Right renal pelvis (tissue), 4 donors: ENCODE results near the gene TGFBR3. TPM values are rescaled to one million over a fixed set of nuclear protein-coding genes. Genes with fewer than 3 reads are reported as not detected.
"Not testable (repeated sequence)": the region's sequence is repeated elsewhere in the genome, so short reads cannot be mapped to it uniquely, and the experiment has no call there.

Source experiments
- DNase-seq, 4 donors: peaks; one replicate each; pipeline ENCODE4 v3.0.0-alpha.2; 2013; ENCODE audit warnings: low read depth in 4 of 4, low spot score in 3 of 4, missing footprints in 1 of 4
- polyA plus RNA-seq, 4 donors: library from polyadenylated mRNA; unstranded; fragments of 120-200 nt; gene quantifications; one replicate each; pipeline ENCODE4 v1.2.1, GENCODE V29; 2013; ENCODE audit not compliant: insufficient read length in 4 of 4

The TGFBR3 gene
- polyA plus RNA-seq, 4 donors, result 115 to 154 (median 136) TPM

- DNase-seq, result not testable (repeated sequence)
These were observed 219.3 kb downstream of the TGFBR3 start for GRCh38 chr1:91666651-91667050.

- DNase-seq, result no peak
These were observed 224.8 kb downstream of the TGFBR3 start for GRCh38 chr1:91661121-91661520.

GRCh38 chr1:91660708-91661107 is 225.2 kb downstream of the TGFBR3 start:
- no peak for DNase-seq

GRCh38 chr1:91655912-91656449 is 230.0 kb downstream of the TGFBR3 start:
- DNase-seq, result no peak

GRCh38 chr1:91653183-91653582 is 232.8 kb downstream of the TGFBR3 start:
- DNase-seq, result no peak

GRCh38 chr1:91651661-91652071 is 234.3 kb downstream of the TGFBR3 start:
- DNase-seq, result no peak

- no peak for DNase-seq
These were observed 234.7 kb downstream of the TGFBR3 start for GRCh38 chr1:91651243-91651642.

GRCh38 chr1:91650764-91651163 is 235.2 kb downstream of the TGFBR3 start:
- peak in 1 of 4 donors; percentile 28 for DNase-seq

GRCh38 chr1:91647061-91647460 is 238.9 kb downstream of the TGFBR3 start:
- no peak for DNase-seq

- DNase-seq, result peak in 1 of 4 donors; percentile 22
These were observed 240.9 kb downstream of the TGFBR3 start for GRCh38 chr1:91645031-91645430.

GRCh38 chr1:91643431-91643830 is 242.5 kb downstream of the TGFBR3 start:
- DNase-seq, result no peak

GRCh38 chr1:91640877-91641526 is 244.9 kb downstream of the TGFBR3 start:
- DNase-seq, result no peak

GRCh38 chr1:91637539-91637994 is 248.4 kb downstream of the TGFBR3 start:
- DNase-seq, result no peak

- no peak for DNase-seq
These were observed 250.2 kb downstream of the TGFBR3 start for GRCh38 chr1:91635763-91636162.

GRCh38 chr1:91633438-91633837 is 252.5 kb downstream of the TGFBR3 start:
- DNase-seq, result no peak

GRCh38 chr1:91631718-91632330 is 254.1 kb downstream of the TGFBR3 start:
- no peak for DNase-seq

- no peak for DNase-seq
These were observed 255.1 kb downstream of the TGFBR3 start for GRCh38 chr1:91630803-91631202.

Other genes starting within 250 kb of the TGFBR3 start
- under 1 TPM in 2 of 4 donors, not detected in 2; 0.08 to 0.11 TPM for gene BRDT, start 63.2 kb upstream of the TGFBR3 start, polyA plus RNA-seq
- gene EPHX4, start 143.8 kb upstream of the TGFBR3 start, polyA plus RNA-seq, result 1 to 10 TPM; 1.5 to 2.3 (median 1.7) TPM
- gene SETSIP, start 189.3 kb upstream of the TGFBR3 start, polyA plus RNA-seq, result 1 to 10 TPM in 1 of 4 donors, under 1 TPM in 3; 0.31 to 1.6 (median 0.59) TPM
- 1 to 10 TPM; 6.0 to 7.2 (median 6.5) TPM for gene BTBD8, start 194.2 kb upstream of the TGFBR3 start, polyA plus RNA-seq